ENCODE results near the gene SAMD7. TPM values are rescaled to one million over a fixed set of nuclear protein-coding genes. Genes with fewer than 3 reads are reported as not detected.
A peak's percentile ranks its signal among the peaks of the same experiment; 100 is the strongest.

Gene SAMD7
- total RNA-seq, 4 donors from 2014 or later: not detected

GRCh38 chr3:169955406-169955805, 44.0 kb downstream of the SAMD7 start:
- Histone ChIP-seq H3K9me3 (peaks cover 0 to 2% (median 0%) of the 10 kb centered on the region in 3 donors), H3K4me1 (no peaks in the 10 kb centered on the region), H3K27ac (no peak overlapping the region), H3K27me3 (no peaks in the 10 kb centered on the region), H3K36me3 (no peaks in the 10 kb centered on the region), H3K4me3 (no peak overlapping the region)
- WGBS, 2 donors (ENCODE audit: low coverage in 1 of 2): 85 to 92% methylated on average over 2 of the region's 2 CpGs
- TF ChIP-seq CTCF (IDR thresholded peaks at IDR 0.05) (no peak), POLR2A (IDR thresholded peaks at IDR 0.05) (no peak), EP300 (IDR thresholded peaks at IDR 0.05) (no peak), POLR2AphosphoS5 (IDR thresholded peaks at IDR 0.05) (no peak)
- no peak for ATAC-seq

GRCh38 chr3:169964176-169964575, 52.8 kb downstream of the SAMD7 start:
- TF ChIP-seq POLR2AphosphoS5 (IDR thresholded peaks at IDR 0.05) (no peak), EP300 (IDR thresholded peaks at IDR 0.05) (no peak), CTCF (IDR thresholded peaks at IDR 0.05) (no peak), POLR2A (IDR thresholded peaks at IDR 0.05) (no peak)
- Histone ChIP-seq H3K36me3 (no peaks in the 10 kb centered on the region), H3K27me3 (no peaks in the 10 kb centered on the region), H3K4me1 (peaks cover 7 to 28% (median 7%) of the 10 kb centered on the region in 3 donors), H3K9me3 (no peaks in the 10 kb centered on the region), H3K4me3 (no peak overlapping the region), H3K27ac (no peak overlapping the region)
- no peak for ATAC-seq
- 57 to 100% methylated on average over 2 of the region's 2 CpGs for WGBS, 2 donors (ENCODE audit: low coverage in 1 of 2)

GRCh38 chr3:169965562-169966427, 54.4 kb downstream of the SAMD7 start:
- Histone ChIP-seq H3K27me3 (no peaks in the 10 kb centered on the region), H3K9me3 (no peaks in the 10 kb centered on the region), H3K27ac (peak overlapping the region; percentile 91 to 98 (median 96)), H3K36me3 (no peaks in the 10 kb centered on the region), H3K4me1 (peaks cover 7 to 44% (median 11%) of the 10 kb centered on the region in 3 donors), H3K4me3 (peak overlapping the region; percentile 82 to 83)
- TF ChIP-seq POLR2A (IDR thresholded peaks at IDR 0.05): no peak
- no peak for TF ChIP-seq CTCF (IDR thresholded peaks at IDR 0.05)
- no peak for TF ChIP-seq POLR2AphosphoS5 (IDR thresholded peaks at IDR 0.05)
- no peak for TF ChIP-seq EP300 (IDR thresholded peaks at IDR 0.05)
- 55 to 71% methylated on average over 10 to 21 of the region's 21 CpGs for WGBS, 2 donors (ENCODE audit: low coverage in 1 of 2)
- ATAC-seq: peak; percentile 3

GRCh38 chr3:169966428-169966950, 55.1 kb downstream of the SAMD7 start, which contains the start of gene SEC62:
SEC62 (plus strand) TSS chr3:169966807; CDS start chr3:169966823, 16 bp downstream.
- H3K9me3 ChIP-seq: no peaks in the 10 kb centered on the region
- peak within 1 kb of the TSS; percentile 82 to 83 for H3K4me3 ChIP-seq
- 0 to 10% methylated on average over 2 to 4 of the region's 37 CpGs for WGBS, 2 donors (ENCODE audit: low coverage in 1 of 2)
- H3K36me3 ChIP-seq: no peaks in the 10 kb centered on the region
- H3K27ac ChIP-seq: peak within 1 kb of the TSS; percentile 91 to 98 (median 96)
- H3K4me1 ChIP-seq: peaks cover 7 to 51% (median 11%) of the 10 kb centered on the region in 3 donors
- H3K27me3 ChIP-seq: no peaks in the 10 kb centered on the region
- ATAC-seq: peak; percentile 98
- TF ChIP-seq POLR2AphosphoS5 (IDR thresholded peaks at IDR 0.05): peak; percentile 83
- peak; percentile 61 to 88 for TF ChIP-seq POLR2A (IDR thresholded peaks at IDR 0.05)
- TF ChIP-seq EP300 (IDR thresholded peaks at IDR 0.05): no peak
- peak in 3 of 4 experiments; percentile 49 to 54 (median 50) for TF ChIP-seq CTCF (IDR thresholded peaks at IDR 0.05)
